ENCODE data around the gene COX6A2. TPM values are rescaled to one million over a fixed set of nuclear protein-coding genes. Genes with fewer than 3 reads are reported as not detected.

Gene COX6A2
- total RNA-seq, 2 donors from 2014 or later, result 3.9 TPM; not detected in 1

- Histone ChIP-seq H3K4me3 (no peak overlapping the region), H3K27ac (no peak overlapping the region), H3K27me3 (replicated peaks; ENCODE audit: insufficient read depth) (peaks cover under 1% of the 10 kb centered on the region), H3K36me3 (no peaks in the 10 kb centered on the region), H3K9me3 (no peaks in the 10 kb centered on the region), H3K4me1 (replicated peaks) (no peaks in the 10 kb centered on the region)
- DNase-seq (ENCODE audit: low spot score), result no peak
- no peak for TF ChIP-seq POLR2AphosphoS5 (IDR thresholded peaks at IDR 0.05)
- TF ChIP-seq, protein P1, sequence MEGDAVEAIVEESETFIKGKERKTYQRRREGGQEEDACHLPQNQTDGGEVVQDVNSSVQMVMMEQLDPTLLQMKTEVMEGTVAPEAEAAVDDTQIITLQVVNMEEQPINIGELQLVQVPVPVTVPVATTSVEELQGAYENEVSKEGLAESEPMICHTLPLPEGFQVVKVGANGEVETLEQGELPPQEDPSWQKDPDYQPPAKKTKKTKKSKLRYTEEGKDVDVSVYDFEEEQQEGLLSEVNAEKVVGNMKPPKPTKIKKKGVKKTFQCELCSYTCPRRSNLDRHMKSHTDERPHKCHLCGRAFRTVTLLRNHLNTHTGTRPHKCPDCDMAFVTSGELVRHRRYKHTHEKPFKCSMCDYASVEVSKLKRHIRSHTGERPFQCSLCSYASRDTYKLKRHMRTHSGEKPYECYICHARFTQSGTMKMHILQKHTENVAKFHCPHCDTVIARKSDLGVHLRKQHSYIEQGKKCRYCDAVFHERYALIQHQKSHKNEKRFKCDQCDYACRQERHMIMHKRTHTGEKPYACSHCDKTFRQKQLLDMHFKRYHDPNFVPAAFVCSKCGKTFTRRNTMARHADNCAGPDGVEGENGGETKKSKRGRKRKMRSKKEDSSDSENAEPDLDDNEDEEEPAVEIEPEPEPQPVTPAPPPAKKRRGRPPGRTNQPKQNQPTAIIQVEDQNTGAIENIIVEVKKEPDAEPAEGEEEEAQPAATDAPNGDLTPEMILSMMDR (IDR thresholded peaks at IDR 0.05), result no peak
- no peak for TF ChIP-seq POLR2A (IDR thresholded peaks at IDR 0.05)
- intact Hi-C loops (cut with DNase I), result no loop called here
- 71% methylated on average over 7 of the region's 7 CpGs for WGBS
Measured at GRCh38 chr16:31428638-31429247, 583 bp upstream of the COX6A2 start.

DNA sequence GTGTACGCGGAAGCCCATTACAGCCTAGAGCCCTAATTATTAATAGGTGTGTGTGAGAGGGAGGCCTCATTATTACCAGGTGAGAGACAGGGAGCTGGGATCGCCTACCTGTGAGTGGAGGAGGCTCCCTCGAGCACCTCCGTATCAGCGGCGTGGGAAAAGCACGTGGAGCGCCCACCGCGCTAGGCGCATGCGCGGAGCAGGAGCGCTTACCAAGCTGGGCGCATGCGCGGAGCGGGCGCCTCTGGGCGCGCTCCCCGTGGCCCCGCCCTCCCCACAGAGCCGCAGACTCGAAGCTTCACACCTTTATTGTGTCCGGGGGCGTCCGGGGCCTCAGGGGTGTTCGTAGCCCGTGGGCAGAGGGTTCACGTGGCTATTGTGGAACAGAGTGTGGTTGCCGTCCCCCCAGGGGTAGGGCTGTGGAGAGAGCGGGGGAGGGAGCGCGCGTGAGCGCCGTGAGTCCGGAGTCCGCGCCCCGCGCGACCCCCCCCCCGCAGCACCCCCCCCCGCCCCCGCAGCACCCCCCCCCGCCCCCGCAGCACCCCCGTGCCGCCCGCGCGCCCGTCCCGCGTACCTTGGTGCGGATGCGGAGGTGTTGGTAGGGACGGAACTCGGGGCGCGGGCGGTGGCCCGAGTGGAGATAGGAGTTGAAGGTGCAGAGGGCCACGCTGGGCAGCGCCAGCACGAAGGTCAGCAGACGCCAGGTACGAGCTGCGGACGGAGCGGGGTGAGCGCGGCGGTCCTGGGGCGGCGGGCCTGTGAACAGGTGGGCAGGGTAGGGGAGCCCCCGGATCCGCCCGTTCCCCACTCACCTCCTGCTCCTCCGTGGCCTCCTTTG, 500 bp downstream of the COX6A2 start:
- WGBS, result 15% methylated on average over 34 of the region's 83 CpGs
- no peak overlapping the region for H3K27ac ChIP-seq
- intact Hi-C loops (cut with DNase I), result no loop called here

GRCh38 chr16:31423801-31424200, 4.4 kb downstream of the COX6A2 start:
- Histone ChIP-seq H3K27me3 (replicated peaks; ENCODE audit: insufficient read depth) (peaks cover 4% of the 10 kb centered on the region), H3K4me3 (no peak overlapping the region), H3K27ac (no peak overlapping the region), H3K9me3 (no peaks in the 10 kb centered on the region), H3K4me1 (replicated peaks) (no peaks in the 10 kb centered on the region), H3K36me3 (no peaks in the 10 kb centered on the region)
- WGBS, result 27% methylated on average over 12 of the region's 12 CpGs
- intact Hi-C loops (cut with DNase I), result no loop called here
- no peak for DNase-seq (ENCODE audit: low spot score)
- TF ChIP-seq POLR2A (IDR thresholded peaks at IDR 0.05) (no peak), POLR2AphosphoS5 (IDR thresholded peaks at IDR 0.05) (no peak)
- TF ChIP-seq, protein P1 (IDR thresholded peaks at IDR 0.05), result no peak

More for the DNA sequence above, 500 bp downstream of the COX6A2 start:
- Histone ChIP-seq H3K36me3 (no peaks in the 10 kb centered on the region), H3K4me3 (peak overlapping the region; percentile 25 to 37), H3K4me1 (replicated peaks) (no peaks in the 10 kb centered on the region), H3K27me3 (replicated peaks; ENCODE audit: insufficient read depth) (peaks cover 4% of the 10 kb centered on the region), H3K9me3 (no peaks in the 10 kb centered on the region)
- DNase-seq (ENCODE audit: low spot score), result no peak
- TF ChIP-seq, protein P1 (IDR thresholded peaks at IDR 0.05), result no peak
- no peak for TF ChIP-seq POLR2AphosphoS5 (IDR thresholded peaks at IDR 0.05)

DNA sequence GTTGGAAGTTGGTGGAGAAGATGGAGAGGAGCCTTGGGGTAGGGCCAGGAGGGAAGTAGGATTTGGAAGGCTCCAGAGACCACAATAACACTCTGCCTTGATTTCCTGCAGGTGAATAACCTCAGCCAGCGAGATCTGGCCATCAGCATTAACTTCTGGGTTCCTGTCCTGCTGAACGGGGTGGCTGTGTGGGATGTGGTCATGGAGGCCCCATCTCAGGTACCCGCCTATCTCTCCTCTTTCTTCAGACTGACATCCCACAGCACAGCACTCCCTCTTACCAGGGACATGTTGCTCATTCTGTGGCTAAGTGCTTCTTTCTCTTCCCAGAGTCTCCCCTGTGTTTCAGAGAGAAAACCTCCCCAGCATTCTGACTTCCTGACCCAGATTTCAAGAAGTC, 4.9 kb downstream of the COX6A2 start:
- H3K4me3 ChIP-seq, result no peak overlapping the region
- H3K9me3 ChIP-seq, result no peaks in the 10 kb centered on the region
- H3K27ac ChIP-seq, result no peak overlapping the region
- H3K27me3 ChIP-seq (replicated peaks; ENCODE audit: insufficient read depth), result peaks cover 4% of the 10 kb centered on the region
- no peaks in the 10 kb centered on the region for H3K36me3 ChIP-seq
- DNase-seq (ENCODE audit: low spot score), result no peak
- TF ChIP-seq POLR2A (IDR thresholded peaks at IDR 0.05) (no peak), POLR2AphosphoS5 (IDR thresholded peaks at IDR 0.05) (no peak)
- TF ChIP-seq, protein P1 (IDR thresholded peaks at IDR 0.05), result no peak
- intact Hi-C loops (cut with DNase I), result no loop called here
- WGBS, result 69% methylated on average over 3 of the region's 3 CpGs
- no peaks in the 10 kb centered on the region for H3K4me1 ChIP-seq (replicated peaks)

All from prostate gland (tissue), 2 donors.